ENCODE measurements around the gene HOXB1.
A peak's percentile ranks its signal among the peaks of the same experiment; 100 is the strongest.

HOXB1 gene

DNA sequence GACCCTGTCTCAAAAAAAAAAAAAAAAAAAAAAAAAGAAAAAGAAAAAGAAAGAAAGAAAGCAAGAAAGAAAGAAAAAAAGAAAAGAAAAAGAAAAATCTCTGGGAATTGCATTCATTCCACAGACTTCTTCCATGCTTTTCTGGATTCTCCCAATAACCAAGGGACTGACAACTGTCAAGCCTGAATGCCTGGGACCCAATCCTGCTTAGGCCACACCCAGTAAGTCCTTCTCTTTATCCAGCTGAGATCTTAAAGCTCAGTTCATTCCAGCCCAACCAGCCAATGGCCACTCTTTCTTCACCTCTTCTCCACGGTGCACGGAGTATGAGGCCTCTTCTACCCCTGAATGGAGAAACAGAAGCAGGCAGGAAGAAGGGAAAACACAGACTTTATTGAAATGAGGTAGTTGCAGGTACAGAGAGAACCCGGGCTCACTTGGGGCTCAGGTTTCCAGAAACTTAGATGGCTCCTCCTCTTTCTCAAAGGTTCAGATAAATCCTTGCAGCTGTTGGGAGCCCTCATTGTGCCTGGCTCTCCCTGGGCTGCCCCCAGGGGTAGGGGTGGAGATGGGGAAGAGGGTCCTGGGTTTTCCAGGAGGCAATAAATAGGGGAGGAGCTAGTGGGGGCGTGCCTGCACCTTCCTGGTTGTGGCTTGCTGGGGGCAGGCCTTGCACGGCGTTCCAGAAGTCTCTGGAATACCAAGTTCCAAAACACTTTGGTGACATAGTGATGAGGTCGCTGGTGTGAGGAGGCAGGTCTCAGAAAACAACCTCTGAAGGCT, 2.5 kb downstream of the HOXB1 start:
- in situ Hi-C loops (cut with HindIII; ENCODE audit: low sequenced_read_pairs) = no loop called here
- DNase-seq (ENCODE audit: low read depth, low spot score) = no peak

DNA sequence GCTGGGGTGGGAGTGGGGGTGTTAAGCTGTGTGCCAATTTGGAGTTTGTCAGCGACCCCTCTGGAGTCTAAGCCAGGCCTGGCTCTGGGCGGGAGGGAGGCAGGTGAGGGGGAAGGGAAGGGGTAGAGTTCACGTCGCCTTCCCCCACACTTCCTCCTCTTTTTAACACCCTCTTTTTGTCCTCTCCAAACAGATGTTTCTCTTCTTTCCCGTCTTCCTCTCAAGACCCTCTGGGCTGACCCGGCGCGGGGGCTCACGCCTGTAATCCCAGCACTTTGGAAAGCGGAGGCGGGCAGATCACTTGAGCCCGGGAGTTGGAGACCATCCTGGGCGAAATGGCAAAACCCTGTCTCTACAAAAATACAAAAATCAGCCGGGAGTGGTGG, 3.3 kb downstream of the HOXB1 start:
- in situ Hi-C loops (cut with HindIII; ENCODE audit: low sequenced_read_pairs) = no loop called here
- DNase-seq (ENCODE audit: low read depth, low spot score) = no peak
- TF ChIP-seq, protein P1, sequence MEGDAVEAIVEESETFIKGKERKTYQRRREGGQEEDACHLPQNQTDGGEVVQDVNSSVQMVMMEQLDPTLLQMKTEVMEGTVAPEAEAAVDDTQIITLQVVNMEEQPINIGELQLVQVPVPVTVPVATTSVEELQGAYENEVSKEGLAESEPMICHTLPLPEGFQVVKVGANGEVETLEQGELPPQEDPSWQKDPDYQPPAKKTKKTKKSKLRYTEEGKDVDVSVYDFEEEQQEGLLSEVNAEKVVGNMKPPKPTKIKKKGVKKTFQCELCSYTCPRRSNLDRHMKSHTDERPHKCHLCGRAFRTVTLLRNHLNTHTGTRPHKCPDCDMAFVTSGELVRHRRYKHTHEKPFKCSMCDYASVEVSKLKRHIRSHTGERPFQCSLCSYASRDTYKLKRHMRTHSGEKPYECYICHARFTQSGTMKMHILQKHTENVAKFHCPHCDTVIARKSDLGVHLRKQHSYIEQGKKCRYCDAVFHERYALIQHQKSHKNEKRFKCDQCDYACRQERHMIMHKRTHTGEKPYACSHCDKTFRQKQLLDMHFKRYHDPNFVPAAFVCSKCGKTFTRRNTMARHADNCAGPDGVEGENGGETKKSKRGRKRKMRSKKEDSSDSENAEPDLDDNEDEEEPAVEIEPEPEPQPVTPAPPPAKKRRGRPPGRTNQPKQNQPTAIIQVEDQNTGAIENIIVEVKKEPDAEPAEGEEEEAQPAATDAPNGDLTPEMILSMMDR (IDR thresholded peaks at IDR 0.05; ENCODE audit: low read depth, low read length) = no peak
- no peak overlapping the region for H3K4me3 ChIP-seq (ENCODE audit: low read depth, low read length)

More for the DNA sequence above, 2.5 kb downstream of the HOXB1 start:
- H3K4me3 ChIP-seq (ENCODE audit: low read depth, low read length) = no peak overlapping the region
- TF ChIP-seq, protein P1 (IDR thresholded peaks at IDR 0.05; ENCODE audit: low read depth, low read length) = no peak

DNA sequence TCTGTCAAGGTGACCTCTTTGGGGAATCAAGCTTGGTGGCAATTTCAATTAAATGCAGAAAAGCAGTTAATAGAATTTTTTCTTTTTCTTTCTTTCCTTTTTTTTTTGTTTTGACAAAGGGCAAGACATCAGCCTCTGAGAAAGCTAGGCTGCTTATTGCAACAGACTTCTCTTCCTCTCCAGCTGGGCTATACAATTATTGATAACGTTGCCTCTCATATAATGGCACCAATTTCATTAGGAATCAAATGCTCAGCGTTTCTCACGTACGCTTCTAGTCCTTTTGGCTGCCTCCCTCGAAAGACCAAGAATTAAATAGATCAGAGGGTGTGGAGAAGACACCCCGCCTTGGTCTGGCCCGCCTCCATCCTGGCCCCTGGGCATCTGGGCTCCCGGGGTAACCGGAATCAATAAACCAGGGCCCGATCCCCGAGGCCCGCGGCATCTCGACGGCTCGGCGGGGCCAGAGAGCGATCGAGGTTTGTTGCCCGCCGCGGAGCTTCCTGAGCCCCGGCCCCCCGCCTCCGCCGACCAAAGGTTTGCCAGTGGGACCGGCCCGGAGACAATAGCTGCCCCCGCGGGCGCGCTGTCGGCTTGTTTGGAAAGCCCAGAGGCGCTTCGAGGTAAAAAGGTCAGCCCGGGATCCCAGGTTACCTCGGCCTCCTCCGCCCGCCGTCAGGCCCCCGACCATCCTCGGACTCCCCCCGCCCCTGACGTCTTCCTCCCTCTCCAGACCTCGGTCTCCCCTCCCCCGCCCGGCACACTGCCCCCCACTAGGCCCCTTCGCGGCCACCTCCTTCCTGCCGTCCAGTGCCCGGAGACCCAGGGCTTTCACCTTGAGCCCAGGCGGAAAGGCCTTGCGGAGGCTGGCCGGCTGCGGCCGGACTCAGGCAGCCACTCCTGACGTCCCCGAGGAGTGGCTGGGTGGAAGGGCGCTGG, 3.9 kb downstream of the HOXB1 start:
- no peak for DNase-seq (ENCODE audit: low read depth, low spot score)
- in situ Hi-C loops (cut with HindIII; ENCODE audit: low sequenced_read_pairs) = no loop called here
- no peak overlapping the region for H3K4me3 ChIP-seq (ENCODE audit: low read depth, low read length)
- TF ChIP-seq, protein P1 (IDR thresholded peaks at IDR 0.05; ENCODE audit: low read depth, low read length) = no peak

DNA sequence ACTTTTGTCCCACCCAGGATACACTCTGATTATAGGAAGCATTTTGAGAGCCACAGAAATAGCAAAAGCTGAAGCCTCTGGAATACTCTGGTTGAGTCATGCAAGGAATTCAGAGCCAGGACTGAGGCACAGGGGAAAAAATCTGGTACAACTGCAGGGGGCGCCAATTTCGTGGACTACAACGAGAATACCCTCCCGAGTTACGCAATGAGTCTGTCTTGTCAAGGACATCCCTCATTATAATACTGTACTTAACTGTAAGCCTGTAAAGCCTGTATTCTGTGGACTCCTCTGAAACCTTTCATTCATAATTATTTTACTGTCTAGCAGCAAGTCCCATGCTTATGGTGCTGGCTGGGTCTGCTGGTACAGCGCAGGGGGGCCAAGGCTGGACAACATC, 7.8 kb downstream of the HOXB1 start:
- TF ChIP-seq, protein P1 (IDR thresholded peaks at IDR 0.05; ENCODE audit: low read depth, low read length) = peak; percentile 23
- no peak for DNase-seq (ENCODE audit: low read depth, low spot score)
- H3K4me3 ChIP-seq (ENCODE audit: low read depth, low read length) = no peak overlapping the region
- in situ Hi-C loops (cut with HindIII; ENCODE audit: low sequenced_read_pairs) = no loop called here

DNA sequence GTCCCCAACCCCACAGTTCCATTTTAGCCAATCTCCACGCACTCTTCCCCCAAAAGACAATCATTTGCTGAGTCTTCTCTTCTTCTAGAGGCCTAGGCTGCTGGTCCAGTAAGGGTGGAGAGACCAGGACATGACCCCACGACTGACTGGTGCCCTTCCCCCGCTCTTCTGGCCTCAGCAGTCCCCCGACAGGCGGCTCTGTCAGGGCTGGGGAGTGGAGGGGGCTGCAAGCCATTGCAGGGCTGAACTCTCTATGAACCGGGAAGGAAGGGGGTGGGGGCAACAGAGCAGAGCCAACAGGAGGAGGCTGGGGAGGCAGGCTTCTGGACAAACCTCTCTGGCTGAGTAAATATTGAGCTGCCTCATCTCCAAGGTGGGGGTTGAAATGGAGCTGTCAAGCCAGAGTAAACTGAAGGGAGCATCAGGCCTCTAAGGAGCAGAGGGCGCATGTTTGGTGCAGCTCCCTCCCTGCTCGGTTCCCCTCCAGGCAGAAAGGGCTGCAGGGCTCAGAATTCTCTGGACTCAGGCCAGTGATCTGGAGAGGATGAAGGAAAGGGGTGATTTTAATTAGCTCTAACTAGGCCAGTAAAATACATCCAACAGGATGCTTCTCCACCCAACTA, 8.7 kb downstream of the HOXB1 start:
- TF ChIP-seq, protein P1 (IDR thresholded peaks at IDR 0.05; ENCODE audit: low read depth, low read length) = no peak

DNA sequence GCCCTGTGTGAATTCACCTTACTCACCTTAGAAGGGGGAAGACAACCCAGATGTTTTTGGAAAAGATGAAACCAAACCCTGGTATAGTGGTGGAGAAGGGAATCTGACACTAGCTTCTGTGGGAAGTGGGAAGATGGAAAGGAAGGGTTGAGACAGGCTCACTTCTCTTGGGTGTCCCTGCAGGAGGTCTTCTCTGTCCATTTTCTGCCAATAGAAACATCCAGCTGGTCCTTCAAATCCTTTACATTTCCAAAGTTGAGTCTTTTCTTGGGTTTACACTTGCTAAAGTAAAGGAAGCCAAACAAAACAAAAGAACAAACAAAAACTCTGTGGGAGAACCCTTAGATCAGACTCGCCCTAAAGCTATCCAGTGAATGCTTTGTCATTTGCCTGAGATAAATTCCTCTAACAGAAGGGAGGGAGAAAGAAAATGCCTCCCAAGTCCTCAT, 10.2 kb downstream of the HOXB1 start:
- in situ Hi-C loops (cut with HindIII; ENCODE audit: low sequenced_read_pairs) = no loop called here
- peak; percentile 43 for DNase-seq (ENCODE audit: low read depth, low spot score)
- H3K4me3 ChIP-seq (ENCODE audit: low read depth, low read length) = no peak overlapping the region
- TF ChIP-seq, protein P1 (IDR thresholded peaks at IDR 0.05; ENCODE audit: low read depth, low read length) = no peak

More for the DNA sequence above, 8.7 kb downstream of the HOXB1 start:
- peak; percentile 29 for DNase-seq (ENCODE audit: low read depth, low spot score)
- in situ Hi-C loops (cut with HindIII; ENCODE audit: low sequenced_read_pairs) = no loop called here
- no peak overlapping the region for H3K4me3 ChIP-seq (ENCODE audit: low read depth, low read length)

All from astrocyte of the spinal cord (primary cell).